Heart left ventricle (tissue), 13 donors: ENCODE measurements around the gene PDYN.

Experiments
- CTCF ChIP-seq, 12 donors: fragments of 200-600 bp; sonication (generic) in 4 of 12; IDR thresholded peaks; one replicate each; pipeline versions ENCODE4 v1.5.0 to v1.8.0; 2018 to 2022; ENCODE audit warnings: antibody characterized with exemption in 12 of 12, mild to moderate bottlenecking in 5 of 12
- POLR2A ChIP-seq, 2 donors: fragments of 450-650 bp; IDR thresholded peaks; one replicate each; pipeline ENCODE4 v1.6.1; 2017; ENCODE audit warnings: antibody characterized with exemption in 2 of 2, mild to moderate bottlenecking in 2 of 2, moderate library complexity in 2 of 2
- donor health status: ischemic (EF 13 %, LVEDD 7.1; RV severe dilation, severe dysfunction).
- donor health status: DM: no; HTN: yes; CAD: no.
- donor health status: DM: no; HTN: no; CAD: no.
- donor health status: ischemic (EF 25% LVEDD 6.9; RV normal size, moderate dysfunction).
- donor health status: ischemic (EF 25% LVEDD 5.7; RV mildly dilated, moderate dysfunction).
- donor health status: ischemic (EF 35%, LVEDD 5.7; RV mildly dilated, moderate dysfunction).
- donor health status: nonischemic (EF 11% LVEDD 7.7; RV severe dilation, severe dysfunction).
- donor health status: DM: yes; HTN: yes; CAD: no.
- donor health status: PGD.
- donor health status: ischemic (EF 29% LVEDD 5.4; RV normal size, mild dysfunction).
- donor health status: nonischemic (EF 23%, LVEDD 6.1; RV moderate dilation, normal function).

- TF ChIP-seq CTCF (IDR thresholded peaks at IDR 0.05), result no peak
- no peak for TF ChIP-seq POLR2A (IDR thresholded peaks at IDR 0.05)
These were observed 32.5 kb downstream of the PDYN start for GRCh38 chr20:1961374-1961773.
